ENCODE data around the gene ASTN2.

- no peak for TF ChIP-seq CTCF (IDR thresholded peaks at IDR 0.05 in 2 of 3, conservative IDR thresholded peaks at IDR 0.05 in 1 of 3; ENCODE audit: control insufficient read depth in 2 of 3, extremely low read depth in 1 of 3, insufficient read depth in 1 of 3, low read depth in 3 of 3, low read length in 3 of 3)
- no peak for TF ChIP-seq EP300 (IDR thresholded peaks at IDR 0.05; ENCODE audit: borderline replicate concordance in 1 of 2, control insufficient read depth in 1 of 2, low read depth in 2 of 2, low read length in 2 of 2)
These were observed 555.1 kb downstream of the ASTN2 start for GRCh38 chr9:116859763-116860162.
